NCI-H526 treated with DMSO at 0.1 percent for 48 hours (cell line): ENCODE data around the gene IKZF1.
A peak's percentile ranks its signal among the peaks of the same experiment; 100 is the strongest.

Experiments used
- DNase-seq: peaks from one replicate; lab custom pipeline; 2025; lab: John Stamatoyannopoulos, UW

The IKZF1 gene

GRCh38 chr7:50413561-50413960, 109.0 kb downstream of the IKZF1 start:
- DNase-seq, result no peak

GRCh38 chr7:50415844-50416364, 111.4 kb downstream of the IKZF1 start:
- no peak for DNase-seq

GRCh38 chr7:50416527-50417182, 112.1 kb downstream of the IKZF1 start:
- no peak for DNase-seq

- peak; percentile 37 for DNase-seq
Observed at GRCh38 chr7:50418086-50418515, 113.6 kb downstream of the IKZF1 start.

GRCh38 chr7:50418526-50419290, 114.2 kb downstream of the IKZF1 start:
- DNase-seq, result no peak

GRCh38 chr7:50421043-50421442, 116.5 kb downstream of the IKZF1 start:
- no peak for DNase-seq

GRCh38 chr7:50422858-50423257, 118.3 kb downstream of the IKZF1 start:
- no peak for DNase-seq

GRCh38 chr7:50423860-50424259, 119.3 kb downstream of the IKZF1 start:
- DNase-seq, result no peak

- DNase-seq, result no peak
Observed at GRCh38 chr7:50425318-50425717, 120.8 kb downstream of the IKZF1 start.

GRCh38 chr7:50426280-50427045, 121.9 kb downstream of the IKZF1 start:
- DNase-seq, result no peak

- DNase-seq, result no peak
Observed at GRCh38 chr7:50427518-50427917, 123.0 kb downstream of the IKZF1 start.

- DNase-seq, result no peak
Observed at GRCh38 chr7:50428911-50429310, 124.4 kb downstream of the IKZF1 start.

GRCh38 chr7:50431316-50431715, 126.8 kb downstream of the IKZF1 start:
- DNase-seq, result no peak

- no peak for DNase-seq
Observed at GRCh38 chr7:50431722-50432305, 127.3 kb downstream of the IKZF1 start.

GRCh38 chr7:50436133-50436806, 131.8 kb downstream of the IKZF1 start:
- DNase-seq, result no peak

- DNase-seq, result no peak
Observed at GRCh38 chr7:50446542-50446960, 142.0 kb downstream of the IKZF1 start.

- DNase-seq, result no peak
Observed at GRCh38 chr7:50448823-50449222, 144.3 kb downstream of the IKZF1 start.

GRCh38 chr7:50449501-50449880, 145.0 kb downstream of the IKZF1 start:
- DNase-seq, result no peak

GRCh38 chr7:50449881-50450589, 145.5 kb downstream of the IKZF1 start, which contains the start of gene FIGNL1:
TSS of gene FIGNL1 (minus strand) at chr7:50450350. CDS start at chr7:50447287, 3,063 bp downstream.
- DNase-seq, result peak; percentile 67

- no peak for DNase-seq
Observed at GRCh38 chr7:50450590-50451032, 146.1 kb downstream of the IKZF1 start.
